Neural cell (in vitro differentiated cells): Measurements from ENCODE around the gene SPP2. TPM values are rescaled to one million over a fixed set of nuclear protein-coding genes. Genes with fewer than 3 reads are reported as not detected.

Source experiments
- H2AFZ ChIP-seq: fragments of 200-600, 300-800 bp; sonication (generic), shearing (Covaris generic); 2 replicates; pipeline ENCODE4 v1.6.0; 2014; ENCODE audit warnings: low read depth, mild to moderate bottlenecking, antibody characterized with exemption, low read length, moderate library complexity
- H3F3A ChIP-seq: fragments of 200-600 bp; shearing (Covaris generic); 2 replicates; pipeline ENCODE4 v1.6.1; 2016; ENCODE audit warnings: mild to moderate bottlenecking, moderate library complexity, mixed read lengths, antibody characterized with exemption, low read length; ENCODE audit not compliant: insufficient read depth, poor library complexity, severe bottlenecking
- H3K27ac ChIP-seq: fragments of 200-600, 300-800 bp; sonication (generic), shearing (Covaris generic); 2 replicates; pipeline ENCODE4 v1.5.1; 2014; ENCODE audit warnings: mild to moderate bottlenecking, low read length, moderate library complexity
- H3K27me3 ChIP-seq: fragments of 300-800, 200-600 bp; sonication (generic), shearing (Covaris generic); 2 replicates; pipeline ENCODE4 v1.6.0; 2014; ENCODE audit warnings: mild to moderate bottlenecking, low read depth, low read length, moderate library complexity; ENCODE audit not compliant: insufficient read depth
- H3K36me3 ChIP-seq: fragments of 300-800, 200-600 bp; sonication (generic), shearing (Covaris generic); 2 replicates; pipeline ENCODE4 v1.5.1; 2014; ENCODE audit warnings: mild to moderate bottlenecking, antibody characterized with exemption, low read length, moderate library complexity; ENCODE audit not compliant: insufficient read depth
- H3K4me2 ChIP-seq: fragments of 300-800, 200-600 bp; sonication (generic), shearing (Covaris generic); 2 replicates; pipeline ENCODE4 v1.6.0; 2014; ENCODE audit warnings: mild to moderate bottlenecking, low read length
- H3K4me3 ChIP-seq: fragments of 300-800, 200-600 bp; sonication (generic), shearing (Covaris generic); 2 replicates; pipeline ENCODE4 v1.5.1; 2014; ENCODE audit warnings: mild to moderate bottlenecking, low read length, moderate library complexity
- H3K79me2 ChIP-seq: fragments of 200-600 bp; shearing (Covaris generic); replicated peaks from 2 replicates; pipeline ENCODE4 v1.6.0; 2014; ENCODE audit warnings: mild to moderate bottlenecking, low read length, moderate library complexity; ENCODE audit not compliant: insufficient read depth
- H3K9ac ChIP-seq: fragments of 300-800, 200-600 bp; sonication (generic), shearing (Covaris generic); 2 replicates; pipeline ENCODE4 v1.6.1; 2016; ENCODE audit warnings: mild to moderate bottlenecking, low read length, mixed read lengths
- H3K9me2 ChIP-seq: fragments of 200-600 bp; shearing (Covaris generic); 2 replicates; pipeline ENCODE4 v1.6.1; 2016; ENCODE audit warnings: mild to moderate bottlenecking, low read length, mixed read lengths; ENCODE audit not compliant: insufficient read depth
- H3K9me3 ChIP-seq: fragments of 200-600, 300-800 bp; sonication (generic), shearing (Covaris generic); 2 replicates; pipeline ENCODE4 v1.6.1; 2016; ENCODE audit warnings: mild to moderate bottlenecking, mixed run types, low read length, moderate library complexity, mixed read lengths
- H4K20me1 ChIP-seq: fragments of 200-600 bp; shearing (Covaris generic); 2 replicates; pipeline ENCODE4 v1.6.1; 2016; ENCODE audit warnings: mild to moderate bottlenecking, mixed run types; ENCODE audit not compliant: insufficient read depth
- EP300 ChIP-seq: fragments of 450-650 bp; conservative IDR thresholded peaks from 2 replicates; pipeline ENCODE4 v1.6.1; 2014; ENCODE audit warnings: antibody characterized with exemption, mild to moderate bottlenecking, moderate library complexity; ENCODE audit not compliant: poor library complexity, severe bottlenecking
- EZH2 ChIP-seq: fragments of 200-600, 300-800 bp; shearing (Covaris generic), sonication (generic); IDR thresholded peaks from 2 replicates; pipeline ENCODE4 v1.6.1; 2014; ENCODE audit warnings: antibody characterized with exemption, low read length, borderline replicate concordance, mild to moderate bottlenecking; ENCODE audit not compliant: insufficient read depth, poor library complexity, severe bottlenecking
- MXI1 ChIP-seq: fragments of 450-650 bp; conservative IDR thresholded peaks from 2 replicates; pipeline ENCODE4 v1.6.1; 2014; ENCODE audit warnings: antibody characterized with exemption, mild to moderate bottlenecking; ENCODE audit not compliant: poor library complexity, severe bottlenecking
- POLR2AphosphoS5 ChIP-seq: IDR thresholded peaks from 2 replicates; pipeline ENCODE4 v1.6.1; 2012
- RAD21 ChIP-seq: fragments of 450-650 bp; conservative IDR thresholded peaks from 2 replicates; pipeline ENCODE4 v1.6.1; 2014; ENCODE audit warnings: antibody characterized with exemption, mild to moderate bottlenecking, moderate library complexity
- SMC3 ChIP-seq: fragments of 450-650 bp; conservative IDR thresholded peaks from 2 replicates; pipeline ENCODE4 v1.6.1; 2014; ENCODE audit warnings: antibody characterized with exemption, mild to moderate bottlenecking, moderate library complexity; ENCODE audit not compliant: poor library complexity
- TAF1 ChIP-seq: IDR thresholded peaks from 2 replicates; pipeline ENCODE4 v1.6.1; 2012; ENCODE audit warnings: low read depth
- polyA plus RNA-seq: library from polyadenylated mRNA; depleted of rRNA; stranded (reverse); fragments of >200 nt; gene quantifications from 2 replicates; pipeline ENCODE4 v1.2.3, GENCODE V29; 2014
- TF ChIP-seq, protein P1 (sequence below): IDR thresholded peaks from 2 replicates; pipeline ENCODE4 v1.6.1; 2012; ENCODE audit warnings: borderline replicate concordance
- TF ChIP-seq, protein P2 (sequence below): fragments of 450-650 bp; IDR thresholded peaks from 2 replicates; pipeline ENCODE4 v1.5.1; 2014; ENCODE audit warnings: antibody characterized with exemption, mild to moderate bottlenecking, moderate library complexity; ENCODE audit not compliant: poor library complexity, severe bottlenecking

SPP2 gene
- polyA plus RNA-seq, 1 donor from 2014 or later = not detected

GRCh38 chr2:234083572-234084348 lies 33.3 kb downstream of the SPP2 start:
- Histone ChIP-seq H3K9me3 (no peaks in the 10 kb centered on the region), H3K27me3 (no peaks in the 10 kb centered on the region), H3K79me2 (no peaks in the 10 kb centered on the region), H3K9ac (no peak overlapping the region), H4K20me1 (no peaks in the 10 kb centered on the region), H3K27ac (no peak overlapping the region), H3F3A (no peaks in the 10 kb centered on the region), H2AFZ (no peak overlapping the region), H3K36me3 (no peaks in the 10 kb centered on the region), H3K4me3 (no peak overlapping the region), H3K9me2 (no peaks in the 10 kb centered on the region), H3K4me2 (no peak overlapping the region)
- TF ChIP-seq POLR2AphosphoS5 (no peak), EZH2 (no peak), MXI1 (no peak), EP300 (no peak), RAD21 (no peak), SMC3 (no peak), TAF1 (no peak)
- TF ChIP-seq, protein P1, sequence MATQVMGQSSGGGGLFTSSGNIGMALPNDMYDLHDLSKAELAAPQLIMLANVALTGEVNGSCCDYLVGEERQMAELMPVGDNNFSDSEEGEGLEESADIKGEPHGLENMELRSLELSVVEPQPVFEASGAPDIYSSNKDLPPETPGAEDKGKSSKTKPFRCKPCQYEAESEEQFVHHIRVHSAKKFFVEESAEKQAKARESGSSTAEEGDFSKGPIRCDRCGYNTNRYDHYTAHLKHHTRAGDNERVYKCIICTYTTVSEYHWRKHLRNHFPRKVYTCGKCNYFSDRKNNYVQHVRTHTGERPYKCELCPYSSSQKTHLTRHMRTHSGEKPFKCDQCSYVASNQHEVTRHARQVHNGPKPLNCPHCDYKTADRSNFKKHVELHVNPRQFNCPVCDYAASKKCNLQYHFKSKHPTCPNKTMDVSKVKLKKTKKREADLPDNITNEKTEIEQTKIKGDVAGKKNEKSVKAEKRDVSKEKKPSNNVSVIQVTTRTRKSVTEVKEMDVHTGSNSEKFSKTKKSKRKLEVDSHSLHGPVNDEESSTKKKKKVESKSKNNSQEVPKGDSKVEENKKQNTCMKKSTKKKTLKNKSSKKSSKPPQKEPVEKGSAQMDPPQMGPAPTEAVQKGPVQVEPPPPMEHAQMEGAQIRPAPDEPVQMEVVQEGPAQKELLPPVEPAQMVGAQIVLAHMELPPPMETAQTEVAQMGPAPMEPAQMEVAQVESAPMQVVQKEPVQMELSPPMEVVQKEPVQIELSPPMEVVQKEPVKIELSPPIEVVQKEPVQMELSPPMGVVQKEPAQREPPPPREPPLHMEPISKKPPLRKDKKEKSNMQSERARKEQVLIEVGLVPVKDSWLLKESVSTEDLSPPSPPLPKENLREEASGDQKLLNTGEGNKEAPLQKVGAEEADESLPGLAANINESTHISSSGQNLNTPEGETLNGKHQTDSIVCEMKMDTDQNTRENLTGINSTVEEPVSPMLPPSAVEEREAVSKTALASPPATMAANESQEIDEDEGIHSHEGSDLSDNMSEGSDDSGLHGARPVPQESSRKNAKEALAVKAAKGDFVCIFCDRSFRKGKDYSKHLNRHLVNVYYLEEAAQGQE = no peak
- TF ChIP-seq, protein P2, sequence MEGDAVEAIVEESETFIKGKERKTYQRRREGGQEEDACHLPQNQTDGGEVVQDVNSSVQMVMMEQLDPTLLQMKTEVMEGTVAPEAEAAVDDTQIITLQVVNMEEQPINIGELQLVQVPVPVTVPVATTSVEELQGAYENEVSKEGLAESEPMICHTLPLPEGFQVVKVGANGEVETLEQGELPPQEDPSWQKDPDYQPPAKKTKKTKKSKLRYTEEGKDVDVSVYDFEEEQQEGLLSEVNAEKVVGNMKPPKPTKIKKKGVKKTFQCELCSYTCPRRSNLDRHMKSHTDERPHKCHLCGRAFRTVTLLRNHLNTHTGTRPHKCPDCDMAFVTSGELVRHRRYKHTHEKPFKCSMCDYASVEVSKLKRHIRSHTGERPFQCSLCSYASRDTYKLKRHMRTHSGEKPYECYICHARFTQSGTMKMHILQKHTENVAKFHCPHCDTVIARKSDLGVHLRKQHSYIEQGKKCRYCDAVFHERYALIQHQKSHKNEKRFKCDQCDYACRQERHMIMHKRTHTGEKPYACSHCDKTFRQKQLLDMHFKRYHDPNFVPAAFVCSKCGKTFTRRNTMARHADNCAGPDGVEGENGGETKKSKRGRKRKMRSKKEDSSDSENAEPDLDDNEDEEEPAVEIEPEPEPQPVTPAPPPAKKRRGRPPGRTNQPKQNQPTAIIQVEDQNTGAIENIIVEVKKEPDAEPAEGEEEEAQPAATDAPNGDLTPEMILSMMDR = no peak

GRCh38 chr2:234091432-234091879 lies 41.0 kb downstream of the SPP2 start:
- Histone ChIP-seq H3K9me3 (no peaks in the 10 kb centered on the region), H3K4me3 (no peak overlapping the region), H3K36me3 (no peaks in the 10 kb centered on the region), H3K4me2 (no peak overlapping the region), H3K9ac (no peak overlapping the region), H3K27me3 (no peaks in the 10 kb centered on the region), H3K79me2 (no peaks in the 10 kb centered on the region), H3F3A (no peaks in the 10 kb centered on the region), H4K20me1 (no peaks in the 10 kb centered on the region), H3K9me2 (no peaks in the 10 kb centered on the region), H2AFZ (no peak overlapping the region), H3K27ac (no peak overlapping the region)
- TF ChIP-seq, protein P1 = no peak
- TF ChIP-seq RAD21 = no peak
- TF ChIP-seq, protein P2 = no peak
- no peak for TF ChIP-seq EP300
- no peak for TF ChIP-seq SMC3
- no peak for TF ChIP-seq EZH2
